HG03135 (cell line): ENCODE data around the gene ZNF766.
"Not testable (repeated sequence)": the region's sequence is repeated elsewhere in the genome, so short reads cannot be mapped to it uniquely, and the experiment has no call there.

Experiments
- ATAC-seq: cut with Tn5 transposase; IDR thresholded peaks from one replicate; pipeline ENCODE4 v1.9.1; 2021; ENCODE audit warnings: mild to moderate bottlenecking, moderate library complexity; ENCODE audit not compliant: unreplicated experiment

The ZNF766 gene

DNA sequence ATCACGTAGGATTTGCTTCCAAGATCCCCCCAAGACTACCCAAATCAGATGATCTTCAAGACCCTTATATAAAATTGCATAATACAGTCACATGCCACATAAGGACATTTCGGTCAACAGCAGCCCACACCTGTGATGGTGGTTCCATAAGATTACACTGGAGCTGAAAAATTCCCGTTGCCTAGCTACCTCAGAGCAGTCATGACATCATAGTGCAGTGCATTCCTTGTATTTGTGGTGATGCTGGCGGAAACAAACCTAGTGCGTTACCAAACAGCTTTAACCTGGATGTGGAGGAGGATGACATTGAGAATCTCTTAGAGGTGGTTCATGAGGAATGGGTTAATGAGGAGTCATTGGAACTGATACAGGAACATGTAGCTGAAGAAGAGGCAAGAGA is 4.8 kb downstream of the ZNF766 start:
- no peak for ATAC-seq

GRCh38 chr19:52275988-52276387 is 6.6 kb downstream of the ZNF766 start:
- no peak for ATAC-seq

DNA sequence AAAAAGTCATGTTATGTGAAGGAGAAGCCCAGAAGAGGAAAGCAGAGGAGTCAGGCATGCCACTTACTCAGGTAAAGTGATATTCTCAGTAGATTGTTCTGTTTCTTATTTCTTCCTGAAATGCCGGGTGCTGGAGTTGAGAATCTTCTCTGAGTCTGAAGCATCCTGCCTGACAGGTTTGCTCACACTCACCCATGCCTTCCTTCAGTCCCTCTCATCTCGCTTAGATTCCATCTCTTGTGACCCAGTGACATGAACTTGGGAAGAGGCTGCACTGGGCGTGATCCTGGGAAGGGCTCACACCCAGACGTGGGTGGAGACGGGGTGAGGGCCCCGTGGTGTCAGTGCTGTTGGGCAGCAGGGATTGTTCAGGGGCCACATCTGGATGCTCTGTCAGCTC is 8.1 kb downstream of the ZNF766 start:
- no peak for ATAC-seq

GRCh38 chr19:52286256-52286655 is 16.9 kb downstream of the ZNF766 start:
- ATAC-seq: no peak

DNA sequence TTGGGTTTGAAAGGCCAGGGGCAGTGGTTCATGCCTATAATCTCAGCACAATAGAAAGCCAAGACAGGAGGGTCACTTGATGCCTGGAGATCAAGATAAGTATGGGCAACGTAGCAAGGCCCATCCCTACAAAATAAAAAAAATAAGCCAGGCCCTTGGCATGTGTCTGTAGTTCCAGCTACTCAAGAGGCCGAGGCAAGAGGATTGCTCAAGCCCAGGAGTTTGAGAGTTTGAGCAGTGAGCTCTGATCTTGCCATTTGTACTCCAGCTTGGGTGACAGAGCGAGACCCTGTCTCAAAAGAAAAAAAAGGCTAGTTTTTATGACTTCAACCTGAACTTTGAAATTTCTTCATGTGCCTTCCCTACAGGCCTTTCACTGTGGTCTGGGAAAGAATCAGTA is 22.4 kb downstream of the ZNF766 start:
- no peak for ATAC-seq

DNA sequence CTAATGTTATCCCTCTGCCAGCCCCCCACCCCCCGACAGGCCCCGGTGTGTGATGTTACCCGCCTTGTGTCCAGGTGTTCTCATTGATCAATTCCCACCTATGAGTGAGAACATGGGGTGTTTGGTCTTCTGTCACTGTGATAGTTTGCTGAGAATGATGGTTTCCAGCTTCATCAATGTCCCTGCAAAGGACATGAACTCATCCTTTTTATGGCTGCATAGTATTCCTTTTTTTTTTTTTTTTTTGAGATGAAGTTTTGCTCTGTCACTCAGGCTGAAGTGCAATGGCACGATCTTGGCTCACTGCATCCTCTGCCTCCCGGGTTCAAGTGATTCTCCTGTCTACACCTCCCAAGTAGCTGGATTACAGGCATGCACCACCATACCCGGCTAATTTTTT is 23.6 kb downstream of the ZNF766 start:
- ATAC-seq: not testable (repeated sequence)

- ATAC-seq: peak; percentile 10
Observed at GRCh38 chr19:52296400-52296772, 27.0 kb downstream of the ZNF766 start.

GRCh38 chr19:52296773-52297600 is 27.6 kb downstream of the ZNF766 start, which contains the start of gene ZNF480:
Gene ZNF480 (plus strand): TSS chr19:52297169. CDS start chr19:52300413, 3,244 bp downstream.
- ATAC-seq: peak; percentile 53

- ATAC-seq: no peak
Observed at GRCh38 chr19:52297601-52298364, 28.4 kb downstream of the ZNF766 start.

- ATAC-seq: no peak
Observed at GRCh38 chr19:52307275-52307674, 37.9 kb downstream of the ZNF766 start.

- no peak for ATAC-seq
Observed at GRCh38 chr19:52322429-52322828, 53.0 kb downstream of the ZNF766 start.

- ATAC-seq: no peak
Observed at GRCh38 chr19:52331757-52332156, 62.4 kb downstream of the ZNF766 start.

DNA sequence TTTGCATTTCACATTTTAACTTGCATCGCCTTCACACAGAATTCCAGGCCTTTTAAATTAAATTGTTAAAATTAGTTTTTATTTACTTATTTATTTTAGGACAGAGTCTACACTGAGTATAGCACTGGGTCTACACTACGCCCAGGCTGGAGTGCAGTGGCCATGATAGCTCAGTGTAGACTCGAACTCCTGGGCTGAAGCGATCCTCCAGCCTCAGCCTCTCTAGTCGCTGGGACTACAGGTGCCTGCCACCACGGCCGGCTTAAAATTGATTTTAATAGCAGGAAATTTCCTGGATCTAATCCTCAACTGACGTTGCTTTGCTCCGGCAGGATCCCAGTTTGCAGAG is 66.4 kb downstream of the ZNF766 start:
- ATAC-seq: no peak

DNA sequence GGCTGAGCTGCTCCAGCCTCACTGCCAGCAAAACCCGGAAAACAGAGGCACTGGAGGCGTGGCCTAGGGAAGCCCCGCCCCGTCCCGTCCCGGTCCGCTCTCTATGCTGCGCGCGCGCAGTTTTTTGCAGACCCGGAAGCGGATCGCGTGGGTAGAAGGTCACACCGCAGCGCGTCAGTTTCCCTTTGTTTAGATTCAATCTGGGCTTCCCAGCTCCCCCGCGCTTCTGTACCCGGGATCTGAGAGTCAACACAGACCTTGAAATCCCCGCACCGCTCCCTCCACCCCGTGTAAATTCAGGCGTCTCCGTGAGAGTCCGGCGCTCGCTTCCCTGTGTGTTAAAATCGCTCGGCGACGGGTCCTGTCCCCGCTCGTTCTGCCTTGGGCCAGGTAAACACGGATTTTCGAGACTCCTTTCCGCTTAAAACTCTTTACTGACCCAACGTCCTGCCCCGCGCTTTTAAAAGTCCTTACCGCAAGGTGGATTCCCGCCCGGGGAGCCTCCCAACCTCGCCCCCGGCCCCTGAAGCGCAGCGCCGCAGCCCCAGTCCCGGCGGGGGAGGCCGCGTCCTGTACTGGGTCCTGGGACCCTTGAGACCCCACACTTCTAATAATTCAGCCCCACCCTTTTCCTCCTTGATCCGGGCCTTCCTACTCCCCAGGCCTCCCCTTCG is 66.9 kb downstream of the ZNF766 start, which contains the start of gene ZNF610:
TSS of gene ZNF610 (plus strand) at position 127 of the 674 bp plus-strand sequence. CDS start 12,930 bp downstream, outside the sequence.
- peak; percentile 83 for ATAC-seq

- no peak for ATAC-seq
Observed at GRCh38 chr19:52336791-52337381, 67.5 kb downstream of the ZNF766 start.

DNA sequence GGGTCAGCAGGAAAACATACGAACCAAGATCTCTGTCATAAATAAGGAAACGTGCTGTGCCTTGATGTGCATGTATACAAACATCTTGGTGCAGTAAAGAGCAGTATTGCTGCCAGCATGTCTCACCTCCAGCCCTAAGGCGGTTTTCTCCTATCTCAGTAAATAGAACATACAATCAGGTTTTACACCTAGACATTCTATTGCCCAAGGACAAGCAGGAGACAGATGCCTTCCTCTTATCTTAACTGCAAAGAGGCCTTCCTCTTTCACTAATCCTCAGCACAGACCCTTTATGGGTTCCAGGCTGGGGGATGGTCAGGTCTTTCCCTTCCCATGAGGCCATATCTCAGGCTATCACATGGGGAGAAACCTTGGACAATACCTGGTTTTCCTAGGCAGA is 69.6 kb downstream of the ZNF766 start:
- not testable (repeated sequence) for ATAC-seq

DNA sequence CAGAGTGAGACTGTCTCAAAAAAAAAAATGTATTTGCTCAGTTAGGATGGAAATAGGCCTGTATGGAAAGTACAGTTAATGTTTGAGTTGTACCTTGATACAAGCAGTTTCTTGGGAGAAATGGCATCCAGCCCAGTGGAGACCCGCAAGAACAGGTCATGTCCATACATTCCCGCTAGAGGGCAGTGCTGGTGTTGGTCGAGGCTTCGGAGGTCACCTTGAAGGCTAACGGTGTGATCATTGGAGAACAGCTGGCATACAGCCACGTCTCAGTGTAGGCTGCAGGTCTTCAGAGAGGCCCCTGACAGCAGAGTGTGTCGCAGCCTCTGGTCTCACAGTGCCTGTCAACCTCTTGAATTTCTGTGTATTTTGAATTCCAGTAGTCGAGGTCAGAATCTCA is 74.2 kb downstream of the ZNF766 start:
- ATAC-seq: no peak

GRCh38 chr19:52345162-52345561 is 75.8 kb downstream of the ZNF766 start:
- no peak for ATAC-seq
